22Rv1 (cell line): ENCODE measurements around the gene INAFM2.

ENCODE experiments used
- H3K27ac ChIP-seq: fragments of 450-650 bp; 2 replicates; pipeline ENCODE4 v1.5.1; 2017
- CTCF ChIP-seq: fragments of 450-650 bp; IDR thresholded peaks from 2 replicates; pipeline ENCODE4 v1.5.1; 2017; ENCODE audit warnings: mild to moderate bottlenecking
- ZFX ChIP-seq: fragments of 450-650 bp; IDR thresholded peaks from 2 replicates; pipeline ENCODE4 v1.6.1; 2017; ENCODE audit warnings: antibody characterized with exemption, borderline replicate concordance

The INAFM2 gene

GRCh38 chr15:40339621-40339945 is 16.1 kb downstream of the INAFM2 start:
- H3K27ac ChIP-seq = no peak overlapping the region
- TF ChIP-seq ZFX (no peak), CTCF (peak; percentile 23; the same call in 1 of the 2 replicates)

- TF ChIP-seq ZFX (no peak), CTCF (no peak)
- peak overlapping the region; percentile 31; the same call in 1 of the 2 replicates for H3K27ac ChIP-seq
Measured at GRCh38 chr15:40340038-40340739, 16.7 kb downstream of the INAFM2 start.

- peak within 1 kb of the TSS; percentile 31; the same call in 1 of the 2 replicates for H3K27ac ChIP-seq
- no peak for TF ChIP-seq CTCF
- no peak for TF ChIP-seq ZFX
Measured at GRCh38 chr15:40340740-40341400, 17.4 kb downstream of the INAFM2 start, which contains the start of gene CCDC9B. TSS of gene CCDC9B (minus strand) at chr15:40340939. CDS start at chr15:40340819, 120 bp downstream.

- TF ChIP-seq ZFX = no peak
- TF ChIP-seq CTCF = no peak
- peak overlapping the region; percentile 49 for H3K27ac ChIP-seq
Measured at GRCh38 chr15:40342416-40343320, 19.2 kb downstream of the INAFM2 start.

GRCh38 chr15:40343512-40343911 is 20.0 kb downstream of the INAFM2 start:
- H3K27ac ChIP-seq = no peak overlapping the region; the same call in 1 of the 2 replicates
- TF ChIP-seq CTCF = no peak
- TF ChIP-seq ZFX = no peak

- H3K27ac ChIP-seq = no peak overlapping the region
- TF ChIP-seq ZFX (no peak), CTCF (no peak)
Measured at GRCh38 chr15:40344217-40344616, 20.7 kb downstream of the INAFM2 start.
